ENCODE measurements around the gene NXN.
"Not testable (repeated sequence)": the region's sequence is repeated elsewhere in the genome, so short reads cannot be mapped to it uniquely, and the experiment has no call there.

Gene NXN

DNA sequence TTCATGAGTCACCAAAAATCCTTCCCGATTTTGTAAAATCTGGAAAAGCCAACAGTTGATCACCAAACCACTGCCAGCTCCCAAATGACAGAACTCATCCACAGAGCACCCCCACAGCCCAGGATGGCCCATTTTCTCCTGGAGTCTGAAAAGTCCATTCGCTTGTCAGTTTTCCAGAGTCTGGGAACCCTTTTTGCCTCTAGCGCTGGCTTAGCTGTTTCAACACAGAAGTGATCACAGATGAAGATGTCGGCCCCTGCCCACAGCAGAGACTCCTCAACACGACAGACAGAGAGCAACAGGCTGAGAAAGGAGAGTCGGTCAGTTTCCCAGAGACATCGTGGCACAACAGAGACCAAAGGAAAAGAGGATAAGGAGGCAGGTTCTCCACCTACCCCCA lies 66.4 kb downstream of the NXN start:
- no peak for ATAC-seq (replicated peaks; ENCODE audit: extremely low read depth, poor library complexity, severe bottlenecking)
- Mint-ChIP-seq H3K27ac (ENCODE audit: low read depth) (no peak overlapping the region), H3K9me3 (no peaks in the 10 kb centered on the region), H3K4me3 (no peak overlapping the region), H3K36me3 (ENCODE audit: insufficient read depth) (no peaks in the 10 kb centered on the region), H3K4me1 (no peaks in the 10 kb centered on the region), H3K27me3 (peaks cover 73% of the 10 kb centered on the region)
- no peak for DNase-seq (ENCODE audit: low spot score in 2 of 2)

DNA sequence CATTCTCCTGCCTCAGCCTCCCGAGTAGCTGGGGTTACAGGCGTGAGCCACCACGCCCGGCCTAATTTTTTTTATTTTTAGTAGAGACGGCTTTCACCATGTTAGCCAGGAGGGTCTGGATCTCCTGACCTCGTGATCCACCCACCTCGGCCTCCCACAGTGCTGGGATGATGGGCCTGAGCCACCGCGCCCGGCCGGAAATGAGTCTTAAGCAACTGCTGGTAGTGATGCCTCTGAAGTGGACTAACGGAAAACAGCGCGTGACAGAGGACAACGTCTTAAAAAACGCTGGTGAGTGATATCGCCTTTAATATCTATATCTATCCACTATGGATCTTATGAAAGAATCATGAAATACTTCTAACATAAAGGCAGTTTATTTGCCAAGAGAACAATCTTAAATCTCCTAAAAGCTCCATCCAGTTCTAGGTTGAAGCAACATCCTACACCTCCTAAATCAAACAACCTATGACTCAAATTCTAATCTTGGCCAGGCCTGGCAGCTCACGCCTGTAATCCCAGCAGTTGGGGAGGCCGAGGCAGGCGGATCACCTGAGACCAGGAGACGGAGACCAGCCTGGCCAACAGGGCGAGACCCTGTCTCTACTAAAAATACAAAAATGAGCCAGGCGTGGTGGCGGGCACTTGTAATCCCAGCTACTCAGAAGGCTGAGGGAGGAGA lies 69.8 kb downstream of the NXN start:
- no peak for ATAC-seq (replicated peaks; ENCODE audit: extremely low read depth, poor library complexity, severe bottlenecking)
- Mint-ChIP-seq H3K4me3 (no peak overlapping the region), H3K9me3 (no peaks in the 10 kb centered on the region), H3K27me3 (peaks cover 53% of the 10 kb centered on the region), H3K36me3 (ENCODE audit: insufficient read depth) (no peaks in the 10 kb centered on the region), H3K4me1 (no peaks in the 10 kb centered on the region), H3K27ac (ENCODE audit: low read depth) (no peak overlapping the region)
- no peak for DNase-seq (ENCODE audit: low spot score in 2 of 2)

DNA sequence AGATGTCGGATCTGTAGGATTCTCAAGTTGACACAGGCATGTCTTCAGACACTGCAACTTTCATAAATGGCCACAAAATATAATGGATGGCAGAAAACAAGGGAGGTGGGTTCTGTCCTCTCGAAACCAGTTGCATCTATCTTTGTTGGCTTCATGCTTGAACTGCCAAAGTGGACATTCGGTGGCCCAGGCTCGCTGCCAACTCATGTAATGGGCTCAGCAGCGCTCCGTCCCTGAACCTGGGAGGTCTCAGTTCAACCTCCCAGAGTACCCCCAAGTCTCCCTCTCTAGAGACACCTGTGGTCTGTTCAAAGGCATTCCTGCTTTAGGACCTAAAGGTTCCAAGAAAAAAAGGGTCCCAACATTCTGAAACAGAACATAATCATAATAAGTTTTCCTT lies 71.9 kb downstream of the NXN start:
- no peaks in the 10 kb centered on the region for H3K9me3 Mint-ChIP-seq
- no peak overlapping the region for H3K27ac Mint-ChIP-seq (ENCODE audit: low read depth)
- DNase-seq (ENCODE audit: low spot score in 2 of 2) = no peak
- H3K36me3 Mint-ChIP-seq (ENCODE audit: insufficient read depth) = no peaks in the 10 kb centered on the region
- H3K4me1 Mint-ChIP-seq = no peaks in the 10 kb centered on the region
- no peak for ATAC-seq (replicated peaks; ENCODE audit: extremely low read depth, poor library complexity, severe bottlenecking)
- H3K27me3 Mint-ChIP-seq = peaks cover 51% of the 10 kb centered on the region
- H3K4me3 Mint-ChIP-seq = no peak overlapping the region

DNA sequence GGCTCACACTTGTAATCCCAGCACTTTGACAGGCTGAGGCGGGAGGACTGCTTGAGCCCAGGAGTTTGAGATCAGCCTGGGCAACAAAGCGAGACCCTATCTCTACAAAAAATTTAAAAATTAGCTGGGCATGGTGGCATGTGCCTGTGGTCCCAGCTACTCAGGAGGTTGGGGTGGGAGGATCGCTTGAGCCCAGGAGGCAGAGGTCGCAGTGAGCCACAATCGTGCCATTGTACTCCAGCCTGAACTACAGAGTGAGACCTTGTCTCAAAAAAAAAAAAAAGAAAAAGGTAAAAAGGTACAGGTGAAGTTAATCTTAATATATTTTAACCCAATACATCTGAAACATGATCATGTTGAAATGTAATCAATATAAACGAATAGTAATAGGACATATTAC lies 73.9 kb downstream of the NXN start:
- not testable (repeated sequence) for DNase-seq (ENCODE audit: low spot score in 2 of 2); H3K9me3 Mint-ChIP-seq; H3K36me3 Mint-ChIP-seq (ENCODE audit: insufficient read depth); H3K4me1 Mint-ChIP-seq; ATAC-seq (replicated peaks; ENCODE audit: extremely low read depth, poor library complexity, severe bottlenecking); H3K27ac Mint-ChIP-seq (ENCODE audit: low read depth); H3K4me3 Mint-ChIP-seq
- peaks cover 50% of the 10 kb centered on the region for H3K27me3 Mint-ChIP-seq

- DNase-seq (ENCODE audit: low spot score in 2 of 2) (no peak), ATAC-seq (replicated peaks; ENCODE audit: extremely low read depth, poor library complexity, severe bottlenecking) (no peak)
- H3K9me3 Mint-ChIP-seq = no peaks in the 10 kb centered on the region
- no peaks in the 10 kb centered on the region for H3K4me1 Mint-ChIP-seq
- H3K27me3 Mint-ChIP-seq = peaks cover 45% of the 10 kb centered on the region
- no peak overlapping the region for H3K27ac Mint-ChIP-seq (ENCODE audit: low read depth)
- no peaks in the 10 kb centered on the region for H3K36me3 Mint-ChIP-seq (ENCODE audit: insufficient read depth)
- no peak overlapping the region for H3K4me3 Mint-ChIP-seq
Measured at GRCh38 chr17:903691-904481, 75.7 kb downstream of the NXN start.

- Mint-ChIP-seq H3K36me3 (ENCODE audit: insufficient read depth) (no peaks in the 10 kb centered on the region), H3K27me3 (peaks cover 58% of the 10 kb centered on the region), H3K4me1 (no peaks in the 10 kb centered on the region), H3K9me3 (no peaks in the 10 kb centered on the region), H3K4me3 (no peak overlapping the region), H3K27ac (ENCODE audit: low read depth) (no peak overlapping the region)
- DNase-seq (ENCODE audit: low spot score in 2 of 2) = no peak
- ATAC-seq (replicated peaks; ENCODE audit: extremely low read depth, poor library complexity, severe bottlenecking) = no peak
Measured at GRCh38 chr17:902463-902862, 77.1 kb downstream of the NXN start.

- Mint-ChIP-seq H3K36me3 (ENCODE audit: insufficient read depth) (no peaks in the 10 kb centered on the region), H3K27ac (ENCODE audit: low read depth) (no peak overlapping the region), H3K4me3 (no peak overlapping the region), H3K9me3 (no peaks in the 10 kb centered on the region), H3K4me1 (no peaks in the 10 kb centered on the region), H3K27me3 (peaks cover 61% of the 10 kb centered on the region)
- ATAC-seq (replicated peaks; ENCODE audit: extremely low read depth, poor library complexity, severe bottlenecking) (no peak), DNase-seq (ENCODE audit: low spot score in 2 of 2) (no peak)
Measured at GRCh38 chr17:901964-902363, 77.6 kb downstream of the NXN start.

GRCh38 chr17:901191-901950 lies 78.2 kb downstream of the NXN start:
- Mint-ChIP-seq H3K4me3 (no peak overlapping the region), H3K36me3 (ENCODE audit: insufficient read depth) (no peaks in the 10 kb centered on the region), H3K27ac (ENCODE audit: low read depth) (no peak overlapping the region), H3K27me3 (peaks cover 67% of the 10 kb centered on the region), H3K9me3 (no peaks in the 10 kb centered on the region), H3K4me1 (no peaks in the 10 kb centered on the region)
- ATAC-seq (replicated peaks; ENCODE audit: extremely low read depth, poor library complexity, severe bottlenecking) (no peak), DNase-seq (ENCODE audit: low spot score in 2 of 2) (no peak)

GRCh38 chr17:900336-900934 lies 79.1 kb downstream of the NXN start:
- no peaks in the 10 kb centered on the region for H3K9me3 Mint-ChIP-seq
- DNase-seq (ENCODE audit: low spot score in 2 of 2) = no peak
- no peaks in the 10 kb centered on the region for H3K36me3 Mint-ChIP-seq (ENCODE audit: insufficient read depth)
- no peak for ATAC-seq (replicated peaks; ENCODE audit: extremely low read depth, poor library complexity, severe bottlenecking)
- peaks cover 71% of the 10 kb centered on the region for H3K27me3 Mint-ChIP-seq
- H3K4me3 Mint-ChIP-seq = no peak overlapping the region
- no peak overlapping the region for H3K27ac Mint-ChIP-seq (ENCODE audit: low read depth)
- H3K4me1 Mint-ChIP-seq = no peaks in the 10 kb centered on the region

DNA sequence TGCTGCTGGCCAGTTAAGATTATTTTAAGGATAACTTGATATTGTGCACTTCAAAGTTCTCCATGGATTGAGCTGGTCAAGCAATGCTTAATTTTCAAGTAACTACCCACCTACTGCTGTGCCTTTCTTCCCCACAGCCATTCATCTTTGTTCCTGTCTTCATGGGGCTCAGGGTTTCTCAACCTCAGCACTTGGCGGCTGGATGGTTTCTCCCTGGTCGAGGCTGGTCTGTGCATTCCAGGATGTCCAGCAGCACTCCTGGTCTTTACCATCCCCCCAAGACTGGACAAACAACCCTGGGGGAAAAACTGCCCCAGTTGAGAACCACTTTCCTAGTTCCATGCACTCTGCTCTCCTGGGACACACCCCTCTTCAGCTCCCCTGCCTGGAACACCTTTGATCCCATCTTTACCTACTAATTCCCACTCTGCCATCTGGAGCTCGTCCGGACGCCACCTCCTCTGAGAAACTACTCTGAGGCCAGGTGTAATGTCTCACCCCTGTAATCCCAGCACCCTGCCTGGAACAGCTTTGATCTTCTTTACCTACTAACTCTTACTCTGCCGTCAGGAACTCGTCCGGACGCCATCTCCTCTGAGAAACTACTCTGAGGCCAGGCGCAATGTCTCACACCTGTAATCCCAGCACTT lies 81.5 kb downstream of the NXN start:
- H3K4me1 Mint-ChIP-seq = no peaks in the 10 kb centered on the region
- ATAC-seq (replicated peaks; ENCODE audit: extremely low read depth, poor library complexity, severe bottlenecking) (no peak), DNase-seq (ENCODE audit: low spot score in 2 of 2) (no peak)
- no peaks in the 10 kb centered on the region for H3K36me3 Mint-ChIP-seq (ENCODE audit: insufficient read depth)
- H3K27ac Mint-ChIP-seq (ENCODE audit: low read depth) = no peak overlapping the region
- peaks cover 63% of the 10 kb centered on the region for H3K27me3 Mint-ChIP-seq
- H3K9me3 Mint-ChIP-seq = no peaks in the 10 kb centered on the region
- H3K4me3 Mint-ChIP-seq = no peak overlapping the region

- H3K27me3 Mint-ChIP-seq = peaks cover 53% of the 10 kb centered on the region
- H3K9me3 Mint-ChIP-seq = no peaks in the 10 kb centered on the region
- H3K27ac Mint-ChIP-seq (ENCODE audit: low read depth) = no peak overlapping the region
- DNase-seq (ENCODE audit: low spot score in 2 of 2) = no peak
- no peaks in the 10 kb centered on the region for H3K4me1 Mint-ChIP-seq
- ATAC-seq (replicated peaks; ENCODE audit: extremely low read depth, poor library complexity, severe bottlenecking) = no peak
- H3K4me3 Mint-ChIP-seq = no peak overlapping the region
- no peaks in the 10 kb centered on the region for H3K36me3 Mint-ChIP-seq (ENCODE audit: insufficient read depth)
Measured at GRCh38 chr17:896953-897661, 82.5 kb downstream of the NXN start.

DNA sequence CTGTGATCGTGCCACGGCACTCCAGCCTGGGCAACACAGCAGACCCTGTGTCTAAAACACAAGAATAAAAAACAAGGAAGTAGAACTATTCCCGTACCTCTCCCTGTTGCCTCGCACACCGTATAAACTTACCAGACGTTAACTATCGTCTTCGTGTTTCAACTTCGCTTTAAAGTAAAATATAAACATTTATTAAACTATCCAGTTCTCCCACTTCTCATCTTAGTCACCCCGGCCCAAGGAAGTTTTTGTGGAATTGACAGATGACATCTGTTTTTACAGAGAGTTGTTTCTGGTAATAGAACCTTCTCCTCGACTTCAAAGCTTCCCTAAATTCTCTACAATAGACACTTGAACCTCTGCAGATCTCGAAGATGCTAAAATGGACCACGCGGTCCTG lies 83.1 kb downstream of the NXN start:
- Mint-ChIP-seq H3K9me3 (no peaks in the 10 kb centered on the region), H3K27me3 (peaks cover 47% of the 10 kb centered on the region), H3K4me1 (no peaks in the 10 kb centered on the region), H3K36me3 (ENCODE audit: insufficient read depth) (no peaks in the 10 kb centered on the region), H3K27ac (ENCODE audit: low read depth) (no peak overlapping the region), H3K4me3 (no peak overlapping the region)
- no peak for DNase-seq (ENCODE audit: low spot score in 2 of 2)
- ATAC-seq (replicated peaks; ENCODE audit: extremely low read depth, poor library complexity, severe bottlenecking) = no peak

All from central memory CD8-positive, alpha-beta T cell (primary cell).